ENCODE data around the gene GLCCI1. TPM values are rescaled to one million over a fixed set of nuclear protein-coding genes. Genes with fewer than 3 reads are reported as not detected.

The GLCCI1 gene
- total and polyA plus RNA-seq, 10 of the 15 experiments (the other 5 are each of a cell fraction or from before 2014, with no cell fraction given) = 12.6 to 92.0 (median 27.6) TPM

GRCh38 chr7:8125680-8126444, 157.3 kb downstream of the GLCCI1 start (continued):
- TF ChIP-seq RBBP5 (conservative IDR thresholded peaks at IDR 0.05) (no peak), POU2F2 (IDR thresholded peaks at IDR 0.05; ENCODE audit: borderline replicate concordance, low read depth, low read length) (0 out of 3 replicates have a peak, but pooled peaks have one; percentile 50), ZBED1 (IDR thresholded peaks at IDR 0.05; ENCODE audit: borderline replicate concordance) (peak; percentile 69), ZNF24 (IDR thresholded peaks at IDR 0.05) (peak; percentile 36; the same call in 1 of the 2 replicates), ATF3 (IDR thresholded peaks at IDR 0.05; ENCODE audit: borderline replicate concordance, extremely low read depth, low read depth, low read length) (no peak), EZH2 (IDR thresholded peaks at IDR 0.05; ENCODE audit: borderline replicate concordance, control insufficient read depth, low read depth, low read length) (no peak), IRF5 (IDR thresholded peaks at IDR 0.05; ENCODE audit: borderline replicate concordance) (no peak), PRDM15 (CRISPR knock-in tag; IDR thresholded peaks at IDR 0.05) (peak; percentile 28; the same call in 1 of the 2 replicates), ATF7 (IDR thresholded peaks at IDR 0.05; ENCODE audit: low read depth) (peak; percentile 75), MXI1 (IDR thresholded peaks at IDR 0.05; ENCODE audit: low read depth, low read length) (no peak), NKRF (conservative IDR thresholded peaks at IDR 0.05) (no peak), EP300 (IDR thresholded peaks at IDR 0.05; ENCODE audit: borderline replicate concordance in 1 of 2, control insufficient read depth in 1 of 2, low read depth in 2 of 2, low read length in 2 of 2) (peak; percentile 66 to 81), RAD21 (IDR thresholded peaks at IDR 0.05; ENCODE audit: insufficient read depth, low read depth, low read length) (peak; percentile 25), IKZF2 (IDR thresholded peaks at IDR 0.05) (peak; percentile 96 to 97), IKZF1 (conservative IDR thresholded peaks at IDR 0.05) (peak; percentile 98), POLR2AphosphoS5 (IDR thresholded peaks at IDR 0.05; ENCODE audit: low read length) (peak; percentile 64), ESRRA (IDR thresholded peaks at IDR 0.05; ENCODE audit: low read length) (no peak), PBX3 (IDR thresholded peaks at IDR 0.05; ENCODE audit: insufficient replicate concordance, low read depth, low read length) (peak; percentile 82), CREB1 (IDR thresholded peaks at IDR 0.05; ENCODE audit: low read depth) (no peak)
